GM21360 (cell line): ENCODE results near the gene OLFM2.
"Not testable (repeated sequence)": the region's sequence is repeated elsewhere in the genome, so short reads cannot be mapped to it uniquely, and the experiment has no call there.

Experiments
- ATAC-seq: cut with Tn5 transposase; IDR thresholded peaks from one replicate; pipeline ENCODE4 v1.9.1; 2021; ENCODE audit warnings: mild to moderate bottlenecking, moderate library complexity; ENCODE audit not compliant: unreplicated experiment

The OLFM2 gene

GRCh38 chr19:9936326-9937000 lies at the start of gene OLFM2:
Gene OLFM2, minus strand, starts transcription at chr19:9936515. Its CDS starts 149 bp downstream, at chr19:9936366.
- no peak for ATAC-seq

GRCh38 chr19:9981406-9982260 lies 45.3 kb upstream of the OLFM2 start:
- no peak for ATAC-seq

- ATAC-seq = no peak
Observed at GRCh38 chr19:9972103-9972502, 35.8 kb upstream of the OLFM2 start.

GRCh38 chr19:9971166-9971897 lies 35.0 kb upstream of the OLFM2 start:
- ATAC-seq = no peak

GRCh38 chr19:9970481-9970880 lies 34.2 kb upstream of the OLFM2 start:
- no peak for ATAC-seq

- no peak for ATAC-seq
Observed at GRCh38 chr19:9969688-9969975, 33.3 kb upstream of the OLFM2 start.

- ATAC-seq = no peak
Observed at GRCh38 chr19:9968820-9969687, 32.7 kb upstream of the OLFM2 start.

- ATAC-seq = no peak
Observed at GRCh38 chr19:9967326-9967725, 31.0 kb upstream of the OLFM2 start.

GRCh38 chr19:9966448-9966847 lies 30.1 kb upstream of the OLFM2 start:
- no peak for ATAC-seq

- no peak for ATAC-seq
Observed at GRCh38 chr19:9966024-9966423, 29.7 kb upstream of the OLFM2 start.

GRCh38 chr19:9962623-9963290 lies 26.4 kb upstream of the OLFM2 start:
- ATAC-seq = no peak

GRCh38 chr19:9961103-9961502 lies 24.8 kb upstream of the OLFM2 start:
- no peak for ATAC-seq

- no peak for ATAC-seq
Observed at GRCh38 chr19:9958379-9958821, 22.1 kb upstream of the OLFM2 start.

GRCh38 chr19:9956956-9957355 lies 20.6 kb upstream of the OLFM2 start:
- no peak for ATAC-seq

GRCh38 chr19:9953802-9954542 lies 17.7 kb upstream of the OLFM2 start:
- ATAC-seq = no peak

- no peak for ATAC-seq
Observed at GRCh38 chr19:9952276-9952675, 16.0 kb upstream of the OLFM2 start.

GRCh38 chr19:9947441-9947840 lies 11.1 kb upstream of the OLFM2 start:
- no peak for ATAC-seq

GRCh38 chr19:9946528-9947125 lies 10.3 kb upstream of the OLFM2 start:
- not testable (repeated sequence) for ATAC-seq

- ATAC-seq = no peak
Observed at GRCh38 chr19:9945319-9945966, 9.1 kb upstream of the OLFM2 start.
